Measurements from ENCODE around the gene FOSB. TPM values are rescaled to one million over a fixed set of nuclear protein-coding genes. Genes with fewer than 3 reads are reported as not detected.

The FOSB gene
- total and polyA plus RNA-seq, 9 of the 15 experiments (the other 6 are each of a cell fraction or from before 2014, with no cell fraction given): 0.11 to 2.7 (median 0.73) TPM

- Histone ChIP-seq H3K27me3 (ENCODE audit: control insufficient read depth in 2 of 2, insufficient read depth in 2 of 2, low read length in 2 of 2) (no peaks in the 10 kb centered on the region), H3K27ac (ENCODE audit: extremely low read depth, low read depth, low read length) (peak overlapping the region; percentile 99), H3K79me2 (ENCODE audit: control insufficient read depth, insufficient read depth, low read length) (peaks cover 21% of the 10 kb centered on the region), H3K9me1 (ENCODE audit: control insufficient read depth, insufficient read depth, low read length) (no peaks in the 10 kb centered on the region), H3K4me2 (ENCODE audit: insufficient read depth, low read length) (peak overlapping the region; percentile 91), H3K4me1 (replicated peaks in 1 of 2; ENCODE audit: control insufficient read depth in 2 of 2, insufficient read depth in 2 of 2, low read length in 2 of 2) (peaks cover 22 to 58% of the 10 kb centered on the region in 2 experiments; a peak in 4 of 5 replicates), H3K4me3 (peak overlapping the region; percentile 54), H3K36me3 (ENCODE audit: control insufficient read depth, insufficient read depth, low read length) (peaks cover 22% of the 10 kb centered on the region; the same call in 2 of the 3 replicates), H3K9ac (ENCODE audit: insufficient read depth in 1 of 2, low read depth in 2 of 2, low read length in 2 of 2) (peak overlapping the region; percentile 93), H4K20me1 (replicated peaks; ENCODE audit: control insufficient read depth, insufficient read depth, low read length) (no peaks in the 10 kb centered on the region), H3K9me3 (replicated peaks; ENCODE audit: control insufficient read depth, insufficient read depth, low read depth, low read length) (no peaks in the 10 kb centered on the region), H2AFZ (ENCODE audit: low read depth, low read length) (peak overlapping the region; percentile 86)
- FAIRE-seq (peak; percentile 93), DNase-seq (ENCODE audit: extremely low read depth in 1 of 4, low spot score in 3 of 4) (peak; percentile 69 to 89 (median 74)), ATAC-seq (peak; percentile 73)
- CTCF ChIA-PET (ENCODE audit: low intra/inter-chr PET ratio): interaction anchor here (1.0 to 1.1 kb wide), 2 partner anchors 52 to 218 kb away, joined by 3 to 6 read pairs; no protein-coding TSS in a partner anchor
- in situ Hi-C loops (cut with MboI): no loop called here
- intact Hi-C loops (cut with micrococcal nuclease): loop anchor here (2.0 to 5.0 kb wide), 2 partner anchors 20 to 133 kb away; partner anchors contain the start of gene PPP1R13L
- TSS peak; percentile 82 for BruUV-seq (replicated peaks)
- POLR2A ChIA-PET: interaction anchor here (0.5 to 2.6 kb wide), 13 partner anchors 11 to 214 kb away, joined by 3 to 10 read pairs (median 3); partner anchors contain the start of gene FOSB
- WGBS (ENCODE audit: insufficient coverage, low coverage, missing lambda C conversion rate): under 1% methylated on average over 17 of the region's 24 CpGs
- TF ChIP-seq XRCC3 (IDR thresholded peaks at IDR 0.05) (no peak), NCOA2 (IDR thresholded peaks at IDR 0.05; ENCODE audit: partially characterized antibody in 2 of 2) (no peak), UBTF (IDR thresholded peaks at IDR 0.05; ENCODE audit: borderline replicate concordance in 1 of 2, low read depth in 2 of 2, low read length in 2 of 2) (peak; percentile 14 to 31; a peak in 1 of 4 replicates), TFAM (CRISPR knock-in tag; conservative IDR thresholded peaks at IDR 0.05) (no peak), STAT6 (CRISPR knock-in tag; IDR thresholded peaks at IDR 0.05) (no peak), CTCFL (IDR thresholded peaks at IDR 0.05; ENCODE audit: borderline replicate concordance, insufficient read depth, low read depth, low read length, poor library complexity, severe bottlenecking) (no peak), ZBTB7A (IDR thresholded peaks at IDR 0.05; ENCODE audit: borderline replicate concordance, control insufficient read depth, low read depth, low read length) (peak; percentile 80; the same call in 1 of the 2 replicates), SRSF3 (IDR thresholded peaks at IDR 0.05; ENCODE audit: insufficient read depth, low read length) (no peak), TCFL5 (CRISPR knock-in tag; conservative IDR thresholded peaks at IDR 0.05) (no peak; the same call in 1 of the 2 replicates), ZKSCAN8 (CRISPR knock-in tag; IDR thresholded peaks at IDR 0.05) (no peak), POU5F1 (IDR thresholded peaks at IDR 0.05; ENCODE audit: borderline replicate concordance, low read depth, low read length, partially characterized antibody) (no peak), PHF20 (IDR thresholded peaks at IDR 0.05; ENCODE audit: partially characterized antibody) (no peak)
Measured at GRCh38 chr19:45424191-45425058, 43.4 kb upstream of the FOSB start.
